Glutamatergic neuron (in vitro differentiated cells): ENCODE measurements around the gene SNX1. TPM values are rescaled to one million over a fixed set of nuclear protein-coding genes. Genes with fewer than 3 reads are reported as not detected.
A peak's percentile ranks its signal among the peaks of the same experiment; 100 is the strongest.

Experiments
- DNase-seq: peaks from one replicate; pipeline ENCODE4 v3.0.0; 2022
- H3K27ac Mint-ChIP-seq: one replicate; pipeline ENCODE4 v1.8.0; 2020; ENCODE audit warnings: mild to moderate bottlenecking, mixed read lengths, inconsistent platforms; ENCODE audit not compliant: unreplicated experiment
- H3K27me3 Mint-ChIP-seq: one replicate; pipeline ENCODE4 v1.8.0; 2020; ENCODE audit warnings: mild to moderate bottlenecking, moderate library complexity, mixed read lengths, inconsistent platforms; ENCODE audit not compliant: unreplicated experiment
- H3K36me3 Mint-ChIP-seq: one replicate; pipeline ENCODE4 v1.8.0; 2020; ENCODE audit warnings: mild to moderate bottlenecking, mixed read lengths, inconsistent platforms; ENCODE audit not compliant: unreplicated experiment
- H3K4me1 Mint-ChIP-seq: one replicate; pipeline ENCODE4 v1.8.0; 2020; ENCODE audit warnings: mild to moderate bottlenecking, low read depth, mixed read lengths, inconsistent platforms; ENCODE audit not compliant: unreplicated experiment
- H3K4me3 Mint-ChIP-seq: one replicate; pipeline ENCODE4 v1.8.0; 2020; ENCODE audit warnings: mild to moderate bottlenecking, mixed read lengths, inconsistent platforms; ENCODE audit not compliant: unreplicated experiment
- H3K9me3 Mint-ChIP-seq: one replicate; pipeline ENCODE4 v1.8.0; 2020; ENCODE audit warnings: mild to moderate bottlenecking, moderate library complexity, mixed read lengths, inconsistent platforms; ENCODE audit not compliant: unreplicated experiment
- CTCF ChIP-seq: fragments of 200-600 bp; sonication (generic); IDR thresholded peaks from one replicate; pipeline ENCODE4 v1.5.0; 2021; ENCODE audit not compliant: partially characterized antibody, unreplicated experiment
- long read RNA-seq: library from polyadenylated mRNA; unstranded; transcript quantifications from one replicate; pipeline ENCODE4 v2.0.0, GENCODE V29; 2020; ENCODE audit not compliant: unreplicated experiment
- total RNA-seq: library from RNA; stranded (reverse); fragmentation: NEBNext Ultra II Directional; extraction: Animal tissue kit (Norgen Biotek cat#: 25700); gene quantifications from one replicate; pipeline ENCODE4 v1.2.1, GENCODE V29; 2021; ENCODE audit not compliant: unreplicated experiment

Gene SNX1
- 71.4 TPM for total RNA-seq
- long read RNA-seq, transcript SNX1-208 (15 exons, 1,971 nt) = major isoform, 26 of 32 reads
- long read RNA-seq, partial matches to known transcripts = 3 of 32 reads
- long read RNA-seq, other reads (novel, unspliced or antisense) = 2 of 32 reads

- no peak for TF ChIP-seq CTCF
- Mint-ChIP-seq H3K9me3 (peaks cover 14% of the 10 kb centered on the region), H3K4me1 (peaks cover 25% of the 10 kb centered on the region), H3K36me3 (no peaks in the 10 kb centered on the region), H3K4me3 (peak within 1 kb of the TSS; percentile 99), H3K27me3 (peaks cover 7% of the 10 kb centered on the region), H3K27ac (peak within 1 kb of the TSS; percentile 85)
- peak; percentile 97 for DNase-seq
These were observed at the start of gene SNX1 for GRCh38 chr15:64095795-64096667. Gene SNX1, plus strand, starts transcription at chr15:64095982. Its CDS starts 32 bp downstream, at chr15:64096014.

- no peaks in the 10 kb centered on the region for H3K36me3 Mint-ChIP-seq
- peak; percentile 69 for DNase-seq
- TF ChIP-seq CTCF = peak; percentile 75
- H3K27me3 Mint-ChIP-seq = peaks cover 4% of the 10 kb centered on the region
- H3K27ac Mint-ChIP-seq = no peak within 1 kb of the TSS
- peaks cover 4% of the 10 kb centered on the region for H3K9me3 Mint-ChIP-seq
- H3K4me1 Mint-ChIP-seq = peaks cover 5% of the 10 kb centered on the region
- H3K4me3 Mint-ChIP-seq = peak within 1 kb of the TSS; percentile 55
These were observed 49.2 kb upstream of the SNX1 start, which contains the start of gene DAPK2 for GRCh38 chr15:64046421-64047153. Gene DAPK2, minus strand, starts transcription at chr15:64046485. Its CDS starts 6,224 bp downstream, at chr15:64040261.

- no peak for TF ChIP-seq CTCF
- no peak overlapping the region for H3K4me3 Mint-ChIP-seq
- H3K27me3 Mint-ChIP-seq = peaks cover 4% of the 10 kb centered on the region
- H3K36me3 Mint-ChIP-seq = no peaks in the 10 kb centered on the region
- peaks cover 4% of the 10 kb centered on the region for H3K9me3 Mint-ChIP-seq
- H3K27ac Mint-ChIP-seq = no peak overlapping the region
- peaks cover 5% of the 10 kb centered on the region for H3K4me1 Mint-ChIP-seq
- no peak for DNase-seq
These were observed 46.9 kb upstream of the SNX1 start for GRCh38 chr15:64048781-64049460.

GRCh38 chr15:64050281-64051092 lies 45.3 kb upstream of the SNX1 start:
- Mint-ChIP-seq H3K27ac (no peak overlapping the region), H3K36me3 (no peaks in the 10 kb centered on the region), H3K27me3 (peaks cover 4% of the 10 kb centered on the region), H3K4me1 (peaks cover 5% of the 10 kb centered on the region), H3K4me3 (no peak overlapping the region), H3K9me3 (peaks cover 2% of the 10 kb centered on the region)
- TF ChIP-seq CTCF = no peak
- DNase-seq = peak; percentile 24
